Fibroblast of skin of right biceps (primary cell): Measurements from ENCODE around the gene CDKL4.
A peak's percentile ranks its signal among the peaks of the same experiment; 100 is the strongest.
"Not testable (repeated sequence)": the region's sequence is repeated elsewhere in the genome, so short reads cannot be mapped to it uniquely, and the experiment has no call there.

Experiments used
- DNase-seq: peaks from one replicate; pipeline ENCODE4 v3.0.0-alpha.2; 2013

The CDKL4 gene

GRCh38 chr2:39243469-39244123 lies at the start of gene CDKL4:
TSS of gene CDKL4 (minus strand) at chr2:39243970.
- DNase-seq: peak; percentile 3

GRCh38 chr2:39290433-39290832 lies 46.7 kb upstream of the CDKL4 start:
- DNase-seq: no peak

DNA sequence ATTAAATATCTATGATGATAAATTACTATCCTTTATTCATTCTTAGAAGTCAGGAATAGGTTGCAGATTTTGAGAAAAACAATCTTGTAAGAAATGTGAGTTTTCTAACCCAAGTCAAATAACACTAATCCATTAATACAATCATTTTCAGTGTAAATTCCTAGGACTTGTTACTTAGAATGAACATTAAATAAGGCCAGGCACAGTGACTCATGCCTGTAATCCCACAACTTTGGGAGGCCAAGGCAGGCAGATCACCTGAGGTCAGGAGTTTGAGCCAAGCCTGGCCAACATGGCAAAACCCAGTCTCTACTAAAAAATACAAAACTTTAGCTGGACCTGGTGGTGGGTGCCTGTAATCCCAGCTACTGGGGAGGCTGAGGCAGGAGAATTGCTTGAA lies 45.8 kb upstream of the CDKL4 start:
- peak; percentile 17 for DNase-seq

- peak; percentile 14 for DNase-seq
These were observed 39.8 kb upstream of the CDKL4 start for GRCh38 chr2:39283561-39283960.

DNA sequence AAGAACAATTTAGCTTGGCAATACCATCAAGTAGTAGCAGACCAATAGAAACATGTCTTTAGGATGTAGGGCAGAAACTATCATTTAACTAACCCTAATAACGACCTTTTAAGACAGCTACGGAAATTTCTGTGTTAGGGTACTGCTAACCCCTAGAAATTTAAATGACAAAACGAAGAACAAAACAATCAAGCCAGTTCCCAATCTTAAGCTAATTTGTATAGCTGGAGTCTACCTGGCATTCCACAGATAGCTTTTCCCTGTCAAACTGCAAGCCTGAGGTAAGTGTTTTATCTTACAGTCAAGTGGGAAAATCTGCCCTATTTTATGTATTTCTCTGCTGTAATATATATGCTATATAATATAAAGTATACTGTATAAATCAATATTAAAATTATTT lies 37.6 kb upstream of the CDKL4 start:
- no peak for DNase-seq

GRCh38 chr2:39275016-39275415 lies 31.2 kb upstream of the CDKL4 start:
- DNase-seq: no peak

- DNase-seq: no peak
These were observed 26.2 kb upstream of the CDKL4 start for GRCh38 chr2:39269941-39270340.

GRCh38 chr2:39266916-39267434 lies 23.2 kb upstream of the CDKL4 start:
- no peak for DNase-seq

- no peak for DNase-seq
These were observed 22.5 kb upstream of the CDKL4 start for GRCh38 chr2:39266139-39266805.

DNA sequence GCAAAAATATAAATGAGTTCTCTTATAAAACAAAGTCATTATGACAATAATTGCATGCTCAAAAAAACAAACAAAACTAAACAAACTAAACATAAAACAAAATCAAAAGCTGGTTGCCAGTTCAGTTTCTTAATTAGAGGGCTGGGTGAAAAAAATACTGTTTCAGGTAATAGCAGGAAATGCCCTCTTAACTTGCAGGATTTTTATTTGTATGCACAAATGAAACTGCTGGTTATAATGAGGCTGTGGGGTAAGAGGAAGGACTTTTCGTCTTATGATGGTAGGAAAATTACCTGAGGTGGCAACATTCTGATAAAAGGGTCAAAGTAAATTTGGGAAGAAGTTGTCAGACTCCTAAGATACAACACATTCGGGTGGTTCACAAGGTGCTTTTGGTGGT lies 21.5 kb upstream of the CDKL4 start:
- DNase-seq: no peak

DNA sequence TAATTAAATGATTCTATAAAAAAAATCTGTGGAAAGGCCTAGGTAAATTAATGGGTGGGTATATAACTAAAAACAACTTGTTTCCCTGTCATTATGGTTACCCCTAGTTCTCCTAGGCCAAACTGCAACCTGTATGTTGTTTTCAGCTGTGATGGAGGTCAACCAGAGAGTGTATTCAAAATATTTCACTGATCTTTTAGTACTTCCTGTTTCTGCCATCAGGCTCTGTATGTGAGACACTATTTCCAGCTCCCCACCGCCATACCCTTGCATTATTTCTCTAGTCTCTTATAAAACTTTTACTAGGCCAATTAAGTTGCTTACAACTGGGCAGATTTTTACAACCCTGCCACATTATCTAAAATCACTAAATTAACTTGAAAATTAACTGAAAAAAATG lies 21.0 kb upstream of the CDKL4 start:
- no peak for DNase-seq

- DNase-seq: no peak
These were observed 16.3 kb upstream of the CDKL4 start for GRCh38 chr2:39260087-39260486.

DNA sequence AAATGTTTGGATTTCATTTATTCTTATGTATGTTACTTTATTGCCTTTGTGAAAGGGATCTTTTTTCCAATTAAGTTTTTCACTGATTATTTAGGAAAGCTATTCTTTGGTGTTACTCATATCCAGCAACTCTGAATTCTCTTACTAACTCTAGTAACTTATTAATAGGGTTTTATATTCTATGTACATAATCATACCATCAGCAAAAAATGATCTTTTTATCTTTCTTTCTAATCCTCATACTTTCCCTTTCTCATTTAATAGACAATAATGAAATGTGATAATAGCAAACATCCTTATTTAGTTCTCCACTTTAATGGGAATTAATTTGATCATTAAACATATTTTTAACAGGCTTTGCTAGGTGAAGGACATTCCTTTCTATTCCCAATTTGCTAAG lies 12.3 kb upstream of the CDKL4 start:
- DNase-seq: no peak

DNA sequence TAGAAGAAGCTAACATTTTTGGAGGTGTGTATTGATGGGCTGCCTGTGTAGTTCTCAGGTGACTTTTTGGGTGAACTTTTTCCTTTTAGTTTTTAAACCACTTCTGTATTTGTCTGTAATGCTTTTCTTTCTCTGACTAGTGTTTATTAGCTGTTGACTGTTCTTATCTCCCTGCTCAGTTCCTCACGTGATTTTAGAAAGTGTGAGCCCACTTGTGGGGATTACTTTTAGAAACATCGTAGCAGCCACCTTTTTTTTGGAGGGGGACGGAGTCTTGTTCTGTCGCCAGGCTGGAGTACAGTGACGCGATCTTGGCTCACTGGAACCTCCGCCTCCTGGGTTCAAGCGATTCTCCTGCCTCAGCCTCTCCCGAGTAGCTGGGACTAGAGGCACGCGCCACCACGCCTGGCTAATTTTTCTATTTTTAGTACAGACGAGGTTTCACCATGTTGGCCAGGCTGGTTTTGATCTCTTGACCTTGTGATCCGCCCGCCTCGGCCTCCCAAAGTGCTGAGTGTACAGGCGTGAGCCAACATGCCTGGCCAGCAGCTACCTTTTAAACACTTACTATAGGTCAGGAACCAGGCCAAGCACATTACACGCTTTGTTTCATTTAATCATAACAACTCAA lies 9.2 kb upstream of the CDKL4 start:
- no peak for DNase-seq

- no peak for DNase-seq
These were observed 3.8 kb upstream of the CDKL4 start for GRCh38 chr2:39247512-39248043.

DNA sequence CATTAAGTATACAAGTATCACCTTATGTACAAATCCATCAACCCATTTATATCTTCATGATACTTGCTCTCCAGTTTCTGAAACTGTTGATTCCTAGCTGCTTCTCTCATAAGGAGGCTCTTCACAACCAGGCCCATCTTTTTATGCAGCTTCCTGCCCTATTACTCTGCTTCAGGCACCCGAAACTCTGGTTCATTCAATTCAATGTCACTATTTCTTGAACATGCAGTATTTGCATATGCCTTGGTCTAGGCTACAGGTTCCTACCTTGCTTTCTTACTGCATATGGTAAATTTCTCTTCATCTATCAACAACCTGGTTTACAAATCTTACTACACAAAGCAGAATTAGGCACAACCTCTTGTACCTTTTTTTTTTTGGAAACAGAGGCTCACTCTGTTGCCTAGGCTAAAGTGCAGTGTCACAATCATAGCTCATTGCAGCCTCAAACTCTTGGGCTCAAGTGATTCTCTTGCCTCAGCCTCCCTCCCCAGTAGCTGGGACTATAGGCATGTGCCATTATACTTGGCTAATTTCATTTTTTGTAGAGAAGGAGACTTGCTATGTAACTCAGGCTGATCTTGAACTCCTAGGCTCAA lies 2.7 kb upstream of the CDKL4 start:
- no peak for DNase-seq

- DNase-seq: not testable (repeated sequence)
These were observed 1.3 kb upstream of the CDKL4 start for GRCh38 chr2:39244963-39245625.

DNA sequence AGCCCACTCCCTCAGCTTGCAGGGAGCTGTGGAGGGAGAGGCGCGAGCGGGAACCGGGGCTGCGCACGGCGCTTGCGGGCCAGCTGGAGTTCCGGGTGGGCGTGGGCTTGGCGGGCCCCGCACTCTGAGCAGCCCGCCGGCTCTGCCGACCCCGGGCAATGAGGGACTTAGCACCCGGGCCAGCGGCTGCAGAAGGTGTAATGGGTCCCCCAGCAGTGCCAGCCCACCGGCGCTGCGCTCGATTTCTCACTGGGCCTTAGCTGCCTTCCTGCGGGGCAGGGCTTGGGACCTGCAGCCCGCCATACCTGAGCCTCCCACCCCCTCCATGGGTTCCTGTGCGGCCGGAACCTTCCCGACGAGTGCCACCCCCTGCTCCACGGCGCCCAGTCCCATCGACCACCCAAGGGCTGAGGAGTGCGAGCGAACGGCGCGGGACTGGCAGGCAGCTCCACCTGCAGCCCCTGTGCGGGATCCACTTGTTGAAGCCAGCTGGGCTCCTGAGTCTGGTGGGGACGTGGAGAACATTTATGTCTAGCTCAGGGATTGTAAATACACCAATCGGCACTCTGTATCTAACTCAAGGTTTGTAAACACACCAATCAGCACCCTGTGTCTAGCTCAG lies 582 bp upstream of the CDKL4 start:
- DNase-seq: not testable (repeated sequence)

GRCh38 chr2:39241588-39241987 lies 2.2 kb downstream of the CDKL4 start:
- no peak for DNase-seq

DNA sequence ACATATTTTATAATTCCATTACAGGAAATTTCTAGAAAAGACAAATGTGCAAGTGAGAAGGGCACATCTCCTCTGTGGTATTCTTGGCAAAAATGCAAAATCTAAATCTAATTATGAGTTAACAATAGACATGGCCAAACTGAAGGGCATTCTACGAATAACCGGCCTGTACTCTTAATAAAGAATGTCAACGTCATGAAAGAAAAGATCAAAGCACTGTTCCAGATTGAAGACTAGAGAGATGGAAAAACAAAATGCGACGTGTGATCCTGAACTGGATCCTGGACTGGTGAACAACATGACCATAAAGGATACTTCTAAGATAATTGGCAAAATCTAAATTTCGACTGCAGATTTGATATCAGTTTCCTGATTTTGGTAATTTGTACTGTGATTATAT lies 3.0 kb downstream of the CDKL4 start:
- no peak for DNase-seq

GRCh38 chr2:39234754-39235153 lies 9.0 kb downstream of the CDKL4 start:
- no peak for DNase-seq

- DNase-seq: peak; percentile 22
These were observed 11.6 kb downstream of the CDKL4 start for GRCh38 chr2:39232141-39232540.
